Vagina (tissue), 2 donors: ENCODE data around the gene ST8SIA1.

ENCODE experiments used
- CTCF ChIP-seq, 3 experiments: fragments of 450-650 bp in 2 of 3; fragments of 200-600 bp in 1 of 3; sonication (generic) in 1 of 3; IDR thresholded peaks; one replicate each; pipeline ENCODE4 v1.5.1; 2017 to 2019; ENCODE audit warnings: antibody characterized with exemption in 3 of 3, mild to moderate bottlenecking in 2 of 3, moderate library complexity in 2 of 3
- POLR2A ChIP-seq, 2 donors: fragments of 450-650 bp; IDR thresholded peaks; one replicate each; pipeline ENCODE4 v1.6.1; 2017; ENCODE audit warnings: antibody characterized with exemption in 2 of 2, mild to moderate bottlenecking in 2 of 2, moderate library complexity in 2 of 2

- TF ChIP-seq CTCF (IDR thresholded peaks at IDR 0.05) (no peak), POLR2A (IDR thresholded peaks at IDR 0.05) (no peak)
Measured at GRCh38 chr12:22255097-22255496, 79.4 kb downstream of the ST8SIA1 start.
